ENCODE data around the gene DDR2. TPM values are rescaled to one million over a fixed set of nuclear protein-coding genes. Genes with fewer than 3 reads are reported as not detected.

The DDR2 gene
- total RNA-seq, 2 experiments from 2014 or later, result 0.19 TPM; not detected in 1

DNA sequence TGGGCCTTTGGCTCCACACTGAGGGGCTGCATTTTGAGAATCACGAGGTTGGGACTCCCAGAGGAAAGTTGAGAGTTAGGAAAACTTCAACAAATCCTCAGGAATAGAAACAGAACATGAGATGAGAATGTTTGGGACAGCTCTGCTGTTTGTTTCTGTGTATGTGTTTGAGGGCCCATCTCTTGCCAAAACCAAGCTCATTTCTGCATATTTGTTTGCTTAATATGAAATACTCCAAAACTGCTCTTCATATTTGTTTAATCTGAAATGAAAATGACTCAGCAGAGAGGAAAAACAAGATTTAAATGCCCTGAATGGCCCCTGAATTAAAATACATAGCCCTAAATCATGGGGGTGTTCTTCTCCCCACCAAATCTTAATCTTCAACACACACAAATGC is 78.1 kb downstream of the DDR2 start:
- CTCF ChIA-PET (ENCODE audit: unreplicated experiment), result no interaction called here
- no TSS peak for BruUV-seq (replicated peaks)
- no peak overlapping the region for H3K4me3 ChIP-seq (ENCODE audit: low read depth, low read length, poor library complexity, severe bottlenecking)

GRCh38 chr1:162710780-162711465 is 78.7 kb downstream of the DDR2 start:
- Histone ChIP-seq H3K4me3 (ENCODE audit: low read depth, low read length, poor library complexity, severe bottlenecking) (no peak overlapping the region), H3K9me3 (ENCODE audit: low read length) (no peaks in the 10 kb centered on the region), H2AFZ (ENCODE audit: low read length) (no peak overlapping the region), H4K20me1 (ENCODE audit: insufficient read depth, low read length) (no peaks in the 10 kb centered on the region), H3K4me1 (ENCODE audit: insufficient read depth, low read length, poor library complexity, severe bottlenecking) (no peaks in the 10 kb centered on the region), H3K36me3 (ENCODE audit: insufficient read depth, low read length) (no peaks in the 10 kb centered on the region), H3K79me2 (ENCODE audit: insufficient read depth, low read depth, low read length) (no peaks in the 10 kb centered on the region), H3K9me2 (ENCODE audit: insufficient read depth, low read length) (no peaks in the 10 kb centered on the region), H3K27ac (ENCODE audit: low read depth, low read length, poor library complexity, severe bottlenecking) (no peak overlapping the region), H3K4me2 (ENCODE audit: low read length) (no peak overlapping the region)
- TF ChIP-seq EZH2phosphoT487 (IDR thresholded peaks at IDR 0.05; ENCODE audit: borderline replicate concordance, low read depth, low read length) (no peak), CTCF (conservative IDR thresholded peaks at IDR 0.05; ENCODE audit: low read length) (no peak)
- BruUV-seq (replicated peaks), result no TSS peak
- ChIA-PET POLR2A (interaction anchor here (0.5 kb wide), 1 partner anchor 53 kb away, joined by 5 read pairs; no protein-coding TSS in a partner anchor), CTCF (ENCODE audit: unreplicated experiment) (no interaction called here)
- no peak for DNase-seq (ENCODE audit: low spot score)
- intact Hi-C loops (cut with micrococcal nuclease; ENCODE audit: unreplicated experiment), result no loop called here

More for the DNA sequence above, 78.1 kb downstream of the DDR2 start:
- no peaks in the 10 kb centered on the region for H4K20me1 ChIP-seq (ENCODE audit: insufficient read depth, low read length)
- H3K79me2 ChIP-seq (ENCODE audit: insufficient read depth, low read depth, low read length), result no peaks in the 10 kb centered on the region
- H3K9me3 ChIP-seq (ENCODE audit: low read length), result no peaks in the 10 kb centered on the region
- no peaks in the 10 kb centered on the region for H3K4me1 ChIP-seq (ENCODE audit: insufficient read depth, low read length, poor library complexity, severe bottlenecking)
- no peak overlapping the region for H3K27ac ChIP-seq (ENCODE audit: low read depth, low read length, poor library complexity, severe bottlenecking)
- H3K36me3 ChIP-seq (ENCODE audit: insufficient read depth, low read length), result no peaks in the 10 kb centered on the region
- no peaks in the 10 kb centered on the region for H3K9me2 ChIP-seq (ENCODE audit: insufficient read depth, low read length)
- H2AFZ ChIP-seq (ENCODE audit: low read length), result no peak overlapping the region
- intact Hi-C loops (cut with micrococcal nuclease; ENCODE audit: unreplicated experiment), result no loop called here
- TF ChIP-seq EZH2phosphoT487 (IDR thresholded peaks at IDR 0.05; ENCODE audit: borderline replicate concordance, low read depth, low read length) (no peak), CTCF (conservative IDR thresholded peaks at IDR 0.05; ENCODE audit: low read length) (no peak)
- DNase-seq (ENCODE audit: low spot score), result no peak
- POLR2A ChIA-PET, result no interaction called here
- H3K4me2 ChIP-seq (ENCODE audit: low read length), result no peak overlapping the region

- H3K4me1 ChIP-seq (ENCODE audit: insufficient read depth, low read length, poor library complexity, severe bottlenecking), result no peaks in the 10 kb centered on the region
- no TSS peak for BruUV-seq (replicated peaks)
- CTCF ChIA-PET (ENCODE audit: unreplicated experiment), result no interaction called here
- H3K27ac ChIP-seq (ENCODE audit: low read depth, low read length, poor library complexity, severe bottlenecking), result no peak overlapping the region
- no peak overlapping the region for H3K4me3 ChIP-seq (ENCODE audit: low read depth, low read length, poor library complexity, severe bottlenecking)
- H3K79me2 ChIP-seq (ENCODE audit: insufficient read depth, low read depth, low read length), result no peaks in the 10 kb centered on the region
- no peak for DNase-seq (ENCODE audit: low spot score)
- no peaks in the 10 kb centered on the region for H3K36me3 ChIP-seq (ENCODE audit: insufficient read depth, low read length)
- TF ChIP-seq CTCF (conservative IDR thresholded peaks at IDR 0.05; ENCODE audit: low read length) (no peak), EZH2phosphoT487 (IDR thresholded peaks at IDR 0.05; ENCODE audit: borderline replicate concordance, low read depth, low read length) (no peak)
- POLR2A ChIA-PET, result interaction anchor here (0.5 kb wide), 1 partner anchor 107 kb away, joined by 4 read pairs; no protein-coding TSS in a partner anchor
- H3K9me2 ChIP-seq (ENCODE audit: insufficient read depth, low read length), result no peaks in the 10 kb centered on the region
- H2AFZ ChIP-seq (ENCODE audit: low read length), result no peak overlapping the region
- H4K20me1 ChIP-seq (ENCODE audit: insufficient read depth, low read length), result no peaks in the 10 kb centered on the region
- H3K9me3 ChIP-seq (ENCODE audit: low read length), result no peaks in the 10 kb centered on the region
- H3K4me2 ChIP-seq (ENCODE audit: low read length), result no peak overlapping the region
- intact Hi-C loops (cut with micrococcal nuclease; ENCODE audit: unreplicated experiment), result no loop called here
Observed at GRCh38 chr1:162712317-162713029, 80.2 kb downstream of the DDR2 start.

Data from OCI-LY7 (cell line).